Muscle layer of duodenum (tissue), 2 donors: ENCODE measurements around the gene DNAAF5.

Source experiments
- H3K27ac ChIP-seq: one replicate; pipeline ENCODE4 v1.7.0; 2013; ENCODE audit warnings: mild to moderate bottlenecking, low read length
- H3K27me3 ChIP-seq: one replicate; pipeline ENCODE4 v1.7.0; 2013; ENCODE audit warnings: low read depth, mild to moderate bottlenecking, control low read depth, low read length
- H3K36me3 ChIP-seq, 2 donors: one replicate each; pipeline ENCODE4 v1.7.0; 2013; ENCODE audit warnings: low read length in 2 of 2, control low read depth in 1 of 2, mild to moderate bottlenecking in 1 of 2; ENCODE audit not compliant: insufficient read depth in 2 of 2, control insufficient read depth in 1 of 2
- H3K4me1 ChIP-seq, 2 donors: one replicate each; pipeline ENCODE4 v1.7.0; 2013; ENCODE audit warnings: low read length in 2 of 2, mild to moderate bottlenecking in 2 of 2, control low read depth in 1 of 2, moderate library complexity in 1 of 2; ENCODE audit not compliant: insufficient read depth in 2 of 2, control insufficient read depth in 1 of 2
- H3K4me3 ChIP-seq, 2 donors: one replicate each; pipeline ENCODE4 v1.7.0; 2013; ENCODE audit warnings: low read length in 2 of 2, low read depth in 1 of 2, mild to moderate bottlenecking in 1 of 2
- H3K9me3 ChIP-seq, 2 donors: one replicate each; pipeline ENCODE4 v1.7.0; 2013; ENCODE audit warnings: low read length in 2 of 2, control low read depth in 1 of 2, mild to moderate bottlenecking in 1 of 2; ENCODE audit not compliant: control insufficient read depth in 1 of 2
- donor health status: healthy.

The DNAAF5 gene

GRCh38 chr7:824664-825063, 98.2 kb downstream of the DNAAF5 start:
- Histone ChIP-seq H3K27me3 (no peaks in the 10 kb centered on the region), H3K4me3 (no peak overlapping the region), H3K27ac (no peak overlapping the region), H3K36me3 (no peaks in the 10 kb centered on the region), H3K9me3 (no peaks in the 10 kb centered on the region), H3K4me1 (peaks cover 22 to 67% of the 10 kb centered on the region in 2 donors)

DNA sequence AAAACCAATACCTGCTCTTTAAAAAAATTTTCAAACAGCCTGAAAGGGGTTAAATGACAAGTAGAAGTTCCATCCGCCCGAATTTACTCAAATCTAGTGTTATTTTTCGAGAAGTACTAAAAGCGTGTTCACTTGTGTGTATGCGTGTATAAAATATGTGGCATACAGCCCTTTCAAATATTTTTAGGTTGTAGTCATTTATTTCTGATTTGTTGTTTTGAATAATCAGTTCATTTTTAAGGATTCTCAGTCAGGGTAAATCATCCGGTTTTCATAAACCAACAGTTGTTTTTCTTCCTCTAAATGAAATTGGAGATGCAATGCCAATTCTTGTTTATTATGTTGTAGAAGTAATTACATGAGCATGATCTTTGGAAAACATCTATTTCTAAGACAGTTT, 98.9 kb downstream of the DNAAF5 start:
- peaks cover 22 to 68% of the 10 kb centered on the region in 2 donors for H3K4me1 ChIP-seq

GRCh38 chr7:826230-826917, 99.9 kb downstream of the DNAAF5 start:
- Histone ChIP-seq H3K36me3 (no peaks in the 10 kb centered on the region), H3K9me3 (no peaks in the 10 kb centered on the region), H3K4me3 (no peak overlapping the region), H3K27me3 (no peaks in the 10 kb centered on the region), H3K4me1 (peaks cover 23 to 66% of the 10 kb centered on the region in 2 donors), H3K27ac (peak overlapping the region; percentile 29)

More for the DNA sequence above, 98.9 kb downstream of the DNAAF5 start:
- H3K36me3 ChIP-seq, result no peaks in the 10 kb centered on the region
- H3K4me3 ChIP-seq, result no peak overlapping the region
- H3K27ac ChIP-seq, result no peak overlapping the region
- no peaks in the 10 kb centered on the region for H3K9me3 ChIP-seq
- no peaks in the 10 kb centered on the region for H3K27me3 ChIP-seq

DNA sequence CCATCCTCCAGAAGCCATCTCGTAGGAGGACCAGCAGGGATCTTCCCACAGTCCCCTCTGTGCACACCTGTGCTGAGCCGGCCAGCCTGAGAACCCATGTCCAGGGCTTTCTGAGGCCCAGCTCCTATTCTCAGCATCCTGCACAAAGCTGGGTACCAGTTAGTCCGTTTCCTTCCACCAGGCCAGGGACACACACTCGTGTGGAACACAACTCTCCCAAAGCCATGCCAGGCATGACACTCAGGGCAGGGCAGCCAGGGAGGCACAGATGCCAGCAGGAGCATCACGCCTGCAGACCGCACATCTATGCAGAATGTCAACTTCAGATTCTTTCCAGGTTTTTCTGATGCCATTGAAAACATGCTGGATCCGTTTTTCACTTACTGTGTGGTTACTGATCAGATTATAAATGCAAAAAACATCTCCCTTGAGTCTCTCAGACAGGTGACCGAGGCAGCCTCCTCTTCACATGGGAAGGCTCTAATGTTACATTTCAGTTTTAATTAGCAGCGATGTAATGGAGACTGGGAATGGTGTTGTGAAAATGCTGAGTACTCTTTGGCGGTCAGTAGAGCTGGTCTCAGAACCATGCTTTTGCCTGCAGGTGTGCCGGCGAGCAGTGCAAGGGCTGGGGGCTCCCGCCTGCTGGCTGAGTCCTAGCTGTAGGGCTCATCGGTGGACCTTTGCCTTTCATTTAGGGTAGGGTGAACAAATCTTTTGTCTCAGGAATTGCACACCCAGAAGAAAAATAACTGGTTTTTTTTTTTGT, 102.5 kb downstream of the DNAAF5 start:
- no peak overlapping the region for H3K4me3 ChIP-seq
- H3K27me3 ChIP-seq, result no peaks in the 10 kb centered on the region
- no peak overlapping the region for H3K27ac ChIP-seq
- H3K9me3 ChIP-seq, result no peaks in the 10 kb centered on the region
- H3K36me3 ChIP-seq, result no peaks in the 10 kb centered on the region
- H3K4me1 ChIP-seq, result peaks cover 14 to 55% of the 10 kb centered on the region in 2 donors

- peaks cover 8 to 53% of the 10 kb centered on the region in 2 donors for H3K4me1 ChIP-seq
- H3K9me3 ChIP-seq, result no peaks in the 10 kb centered on the region
- no peaks in the 10 kb centered on the region for H3K27me3 ChIP-seq
- H3K4me3 ChIP-seq, result peak overlapping the region in 1 of 2 donors; percentile 21
- H3K36me3 ChIP-seq, result no peaks in the 10 kb centered on the region
- H3K27ac ChIP-seq, result no peak overlapping the region
These were observed 103.6 kb downstream of the DNAAF5 start for GRCh38 chr7:830069-830468.

DNA sequence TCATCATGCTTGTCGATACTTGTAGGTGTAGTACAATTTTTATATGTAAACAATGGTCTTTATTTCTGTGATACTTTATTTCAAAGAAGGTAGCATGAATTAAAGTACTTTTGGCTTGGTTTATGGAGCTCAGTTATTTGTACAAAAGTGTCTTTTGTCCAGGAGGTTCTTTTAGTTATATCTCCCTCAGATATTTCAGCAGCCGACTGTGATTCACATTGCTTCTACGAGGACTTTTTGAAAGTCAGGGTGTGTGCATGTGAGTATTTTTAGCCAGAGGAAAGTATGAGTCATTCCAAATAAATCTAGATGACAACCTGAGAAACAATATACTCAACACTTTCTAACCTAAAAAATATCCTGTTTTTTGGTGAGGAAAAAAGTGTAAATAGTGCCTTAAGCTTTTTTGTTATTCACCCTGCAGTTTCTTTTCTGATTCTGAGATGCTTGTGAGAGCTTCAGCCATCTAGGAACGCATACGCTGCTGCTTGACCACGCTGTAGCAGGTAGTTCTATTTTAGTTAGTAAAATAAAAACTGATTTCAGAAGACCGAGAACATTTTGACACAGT, 105.2 kb downstream of the DNAAF5 start:
- H3K36me3 ChIP-seq, result no peaks in the 10 kb centered on the region
- H3K27me3 ChIP-seq, result no peaks in the 10 kb centered on the region
- H3K9me3 ChIP-seq, result no peaks in the 10 kb centered on the region
- H3K27ac ChIP-seq, result peak overlapping the region; percentile 92
- H3K4me1 ChIP-seq, result peaks cover 10 to 55% of the 10 kb centered on the region in 2 donors
- peak overlapping the region; percentile 12 to 21 for H3K4me3 ChIP-seq

DNA sequence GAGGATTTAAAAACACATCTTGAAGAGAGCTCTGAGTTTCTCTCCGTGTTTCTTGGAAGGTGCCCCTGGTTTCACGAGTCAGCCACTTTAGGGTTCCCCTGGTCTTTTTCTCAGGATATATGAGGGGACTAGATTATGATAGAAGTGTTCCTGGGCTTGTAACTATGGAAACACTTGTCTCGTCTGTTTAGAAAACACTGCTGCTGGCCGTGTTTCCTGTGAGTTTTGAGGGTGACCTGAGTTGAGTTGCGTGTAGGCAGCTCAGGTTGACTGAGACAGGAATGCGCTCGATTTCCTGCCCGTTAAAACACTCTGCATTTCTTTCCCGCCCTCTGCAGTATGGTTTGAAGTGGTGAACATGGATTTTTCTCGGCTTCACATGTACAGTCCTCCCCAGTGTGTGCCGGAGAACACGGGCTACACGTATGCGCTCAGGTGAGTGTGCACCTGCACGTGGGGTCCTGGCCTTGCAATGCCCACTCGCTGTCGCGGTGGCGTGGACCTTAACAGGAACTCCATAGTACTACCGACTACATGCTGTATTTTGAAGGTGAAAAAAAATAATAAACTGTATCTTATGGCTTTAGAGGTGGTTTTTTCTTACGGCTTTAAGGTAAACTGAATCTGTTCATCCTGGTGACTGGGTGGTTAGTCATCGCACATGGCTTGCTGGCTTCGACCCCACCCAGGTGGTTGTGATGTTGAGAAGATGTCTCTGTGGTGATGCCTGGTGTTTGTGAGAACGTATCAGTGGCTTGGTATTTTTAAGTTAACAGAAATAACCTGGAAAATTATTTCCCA, 105.9 kb downstream of the DNAAF5 start, which contains the start of gene SUN1:
SUN1 (plus strand) TSS at position 310 of the 801 bp plus-strand sequence; CDS start at position 359, 49 bp downstream.
- no peaks in the 10 kb centered on the region for H3K27me3 ChIP-seq
- H3K27ac ChIP-seq, result peak within 1 kb of the TSS; percentile 92
- peaks cover 10 to 59% of the 10 kb centered on the region in 2 donors for H3K4me1 ChIP-seq
- H3K4me3 ChIP-seq, result peak within 1 kb of the TSS; percentile 12 to 21
- no peaks in the 10 kb centered on the region for H3K9me3 ChIP-seq
- peaks cover 0 to 3% of the 10 kb centered on the region in 2 donors for H3K36me3 ChIP-seq

GRCh38 chr7:832968-833424, 106.5 kb downstream of the DNAAF5 start:
- Histone ChIP-seq H3K4me3 (no peak overlapping the region), H3K36me3 (peaks cover 0 to 4% of the 10 kb centered on the region in 2 donors), H3K9me3 (no peaks in the 10 kb centered on the region), H3K27ac (peak overlapping the region; percentile 92), H3K27me3 (no peaks in the 10 kb centered on the region), H3K4me1 (peaks cover 10 to 59% of the 10 kb centered on the region in 2 donors)

- H3K4me1 ChIP-seq, result peaks cover 10 to 58% of the 10 kb centered on the region in 2 donors
- H3K27ac ChIP-seq, result no peak overlapping the region
- no peaks in the 10 kb centered on the region for H3K27me3 ChIP-seq
- H3K4me3 ChIP-seq, result no peak overlapping the region
- H3K36me3 ChIP-seq, result peaks cover 1 to 4% of the 10 kb centered on the region in 2 donors
- H3K9me3 ChIP-seq, result no peaks in the 10 kb centered on the region
These were observed 107.2 kb downstream of the DNAAF5 start for GRCh38 chr7:833601-834258.

DNA sequence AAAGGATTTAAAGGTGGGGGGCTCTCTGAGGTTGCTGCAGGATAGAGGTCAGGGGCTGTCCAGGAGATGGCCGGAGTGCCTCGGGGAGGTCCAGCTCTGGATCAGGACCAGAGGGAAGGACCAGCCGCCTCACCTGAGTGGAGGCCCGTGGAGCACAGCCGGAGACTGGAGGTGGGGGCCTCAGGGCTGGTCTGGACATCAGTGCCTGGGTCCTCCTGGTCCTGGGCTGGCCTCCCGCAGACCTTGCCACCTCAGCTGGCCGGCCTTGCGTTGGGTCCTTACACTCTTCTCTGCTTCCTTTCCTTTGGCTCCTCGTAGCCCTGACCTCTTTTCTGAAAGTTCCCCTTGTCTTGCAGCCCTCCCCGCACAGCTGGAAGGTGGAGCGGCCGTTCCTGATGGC, 107.8 kb downstream of the DNAAF5 start:
- Histone ChIP-seq H3K27me3 (no peaks in the 10 kb centered on the region), H3K4me3 (no peak overlapping the region), H3K36me3 (peaks cover 4 to 7% of the 10 kb centered on the region in 2 donors), H3K9me3 (no peaks in the 10 kb centered on the region), H3K4me1 (peaks cover 10 to 58% of the 10 kb centered on the region in 2 donors), H3K27ac (no peak overlapping the region)
